HG03159 (cell line): ENCODE results near the gene CCL22.
A peak's percentile ranks its signal among the peaks of the same experiment; 100 is the strongest.

ENCODE experiments used
- ATAC-seq: cut with Tn5 transposase; IDR thresholded peaks from one replicate; pipeline ENCODE4 v1.9.1; 2021; ENCODE audit warnings: mild to moderate bottlenecking, moderate library complexity; ENCODE audit not compliant: unreplicated experiment

The CCL22 gene

DNA sequence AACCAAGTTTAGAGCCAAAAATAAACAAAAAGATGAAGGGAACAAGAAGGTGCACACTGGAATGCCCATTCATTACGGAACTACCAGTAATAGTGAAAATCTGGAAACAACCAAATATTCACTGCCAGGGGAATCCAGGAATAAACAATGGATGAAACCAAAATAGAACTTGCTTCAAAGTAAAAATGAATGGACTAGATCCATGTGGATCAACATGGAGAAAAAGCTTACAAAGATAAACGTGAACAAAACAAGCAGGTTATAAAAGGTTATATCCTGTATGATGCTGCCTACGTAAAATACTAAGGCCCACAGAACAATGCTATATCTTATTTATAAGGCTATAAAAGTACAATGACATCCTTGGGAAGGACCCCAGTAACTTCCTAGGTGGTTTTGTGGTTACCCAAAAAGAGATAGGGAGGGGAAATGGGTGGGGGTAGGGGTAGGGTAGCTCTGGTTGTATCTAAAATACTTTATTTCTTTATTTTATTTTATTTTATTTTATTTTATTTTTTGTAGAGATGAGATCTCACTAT is 12.8 kb upstream of the CCL22 start:
- ATAC-seq = no peak

DNA sequence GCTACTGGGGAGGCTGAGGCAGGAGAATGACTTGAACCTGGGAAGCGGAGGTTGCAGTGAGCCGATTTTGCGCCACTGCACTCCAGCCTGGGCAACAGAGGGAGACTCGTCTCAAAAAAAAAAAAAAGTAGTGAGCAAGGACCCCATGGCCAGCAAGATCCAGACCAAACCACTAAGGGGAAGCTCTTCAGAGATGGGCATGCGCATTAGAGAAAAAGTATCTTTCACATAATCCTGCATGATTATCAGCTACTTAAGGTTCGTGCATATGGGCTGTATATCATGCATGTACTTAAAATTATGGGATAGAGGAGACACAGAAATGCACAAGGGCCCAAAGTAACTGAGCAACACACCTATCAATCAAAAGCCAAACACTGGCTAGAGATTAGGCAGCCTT is 10.7 kb upstream of the CCL22 start:
- no peak for ATAC-seq

DNA sequence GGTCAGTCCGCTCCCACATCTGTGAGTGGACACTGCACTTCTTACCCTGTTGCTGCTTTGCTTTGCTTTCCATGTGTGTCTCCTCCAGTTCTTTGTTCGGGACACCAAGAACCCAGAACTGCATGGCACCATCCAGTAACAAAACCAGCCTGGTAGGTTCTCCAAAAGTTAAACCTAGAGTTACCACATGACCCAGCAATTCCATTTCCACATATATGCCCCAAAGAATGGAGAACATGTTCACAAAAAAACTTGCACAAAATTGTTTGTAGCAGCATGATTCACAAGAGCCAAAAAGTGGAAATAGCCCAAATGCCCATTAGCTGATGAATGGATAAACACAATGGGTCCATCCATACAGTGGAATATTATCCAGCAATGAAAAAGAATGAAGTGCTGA is 10.3 kb upstream of the CCL22 start:
- no peak for ATAC-seq

DNA sequence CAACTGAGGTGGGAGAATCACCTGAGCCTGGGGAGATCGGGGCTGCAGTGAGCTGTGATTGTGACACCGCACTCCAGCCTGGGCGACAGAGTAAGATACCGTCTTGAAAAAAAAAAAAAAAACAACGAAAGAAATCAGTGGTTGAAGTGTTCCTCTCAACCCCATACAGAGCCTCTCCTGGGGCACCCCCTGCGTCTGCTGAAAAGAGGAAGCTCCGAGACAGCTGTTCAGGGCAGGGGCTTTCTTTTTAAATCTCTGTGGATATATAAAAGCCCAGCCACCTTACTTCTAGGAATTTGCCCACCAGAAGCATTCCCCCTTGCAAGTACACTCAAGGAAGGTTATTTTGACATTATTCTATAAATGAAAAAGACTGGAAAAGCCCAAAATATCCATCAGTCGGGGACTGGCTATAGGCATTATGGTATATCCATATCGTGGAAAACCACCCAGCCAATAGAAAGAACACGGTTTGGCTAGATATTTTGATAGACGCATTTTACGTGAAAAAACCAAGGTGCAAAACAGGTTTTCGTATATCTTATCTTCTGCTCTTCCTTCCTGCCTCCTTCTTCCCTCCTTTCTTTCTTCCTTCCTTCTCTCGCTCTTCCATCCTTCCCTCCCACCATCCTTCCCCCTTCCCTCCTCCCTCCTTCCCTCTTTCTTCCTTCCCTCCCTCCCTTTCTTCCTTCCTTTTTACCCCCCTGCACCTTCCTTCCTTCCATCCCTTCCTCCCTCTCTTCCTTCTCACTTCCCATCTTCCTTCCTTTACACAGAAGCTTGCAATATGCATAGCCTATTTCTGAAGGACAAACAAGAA is 9.2 kb upstream of the CCL22 start:
- peak; percentile 94 for ATAC-seq

DNA sequence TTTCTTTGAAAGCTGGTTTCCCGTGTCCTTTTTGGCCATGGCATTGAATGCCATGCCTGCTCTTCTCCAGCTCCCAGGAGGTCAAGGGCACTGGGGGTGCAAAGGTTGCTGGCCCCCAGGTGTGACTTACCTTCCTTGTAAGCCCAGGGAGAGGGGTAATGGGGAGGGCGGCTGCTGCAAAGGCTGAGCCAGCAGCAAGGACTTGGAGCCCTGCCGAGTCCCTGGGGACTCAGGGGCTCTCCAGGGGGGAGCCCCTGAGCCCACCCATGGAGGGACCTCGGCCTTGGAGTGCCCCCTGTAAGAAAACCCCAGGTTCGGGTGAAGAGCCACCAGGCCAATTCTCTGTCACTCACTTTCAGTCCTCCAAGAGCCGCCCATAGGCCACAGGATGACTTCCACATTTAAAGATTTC is 5.9 kb upstream of the CCL22 start:
- ATAC-seq = no peak

DNA sequence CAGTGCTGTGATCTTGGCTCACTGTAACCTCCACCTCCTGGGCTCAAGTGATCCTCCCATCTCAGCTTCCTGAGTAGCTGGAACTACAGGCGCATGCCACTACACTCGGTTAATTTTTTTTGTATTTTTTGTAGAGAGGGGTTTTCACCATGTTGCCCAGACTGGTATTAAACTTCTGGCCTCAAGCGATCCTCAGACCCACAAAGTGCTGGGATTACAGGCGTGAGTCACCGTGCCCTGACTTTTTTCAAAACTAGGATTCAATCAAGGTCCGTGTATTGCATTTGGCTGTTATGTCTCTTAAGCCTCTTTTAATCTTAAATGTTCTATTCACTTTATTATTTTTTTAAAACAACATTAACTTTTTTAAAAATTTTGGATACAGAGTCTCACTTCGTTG is 4.3 kb upstream of the CCL22 start:
- ATAC-seq = no peak

DNA sequence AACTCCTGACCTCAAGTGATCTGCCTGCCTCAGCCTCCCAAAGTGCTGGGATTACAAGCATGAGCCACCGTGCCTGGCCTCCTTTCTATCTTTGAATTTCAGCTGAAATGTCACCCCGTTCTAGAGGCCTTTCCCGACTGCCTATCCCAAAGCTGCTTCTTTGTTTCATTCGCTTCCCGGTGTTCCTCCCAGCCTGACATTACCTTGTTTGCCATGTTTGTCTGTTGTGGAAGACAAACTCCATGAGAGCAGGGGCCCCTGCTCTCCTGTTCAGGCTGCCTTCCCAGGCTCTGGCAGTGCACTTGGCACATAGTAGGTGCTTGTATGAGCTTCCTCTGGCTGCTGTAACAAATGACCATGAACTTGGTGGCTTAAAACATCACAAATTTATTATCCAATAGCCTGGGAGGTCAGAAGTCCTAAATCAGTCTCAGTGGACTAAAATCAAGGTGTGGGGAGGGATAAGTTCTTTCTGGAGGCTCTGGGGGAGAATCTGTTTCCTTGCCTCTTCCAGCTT is 2.6 kb upstream of the CCL22 start:
- no peak for ATAC-seq

DNA sequence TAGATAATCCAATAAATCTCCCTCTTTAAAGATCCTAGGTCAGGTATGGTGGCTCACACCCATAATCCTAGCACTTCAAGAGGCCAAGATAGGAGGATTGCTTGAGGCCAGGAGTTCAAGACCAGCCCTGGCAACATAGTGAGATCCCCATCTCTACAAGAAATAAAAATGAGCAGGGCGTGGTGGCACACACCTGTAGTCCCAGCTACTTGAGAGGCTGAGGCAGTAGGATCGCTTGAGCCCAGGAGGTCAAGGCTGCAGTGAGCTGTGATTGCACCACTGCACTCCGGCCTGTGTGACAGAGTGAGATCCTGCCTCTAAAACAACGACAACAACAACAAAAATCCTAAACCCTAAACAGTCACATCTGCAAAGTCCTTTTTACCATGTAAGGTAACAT is 2.0 kb upstream of the CCL22 start:
- ATAC-seq = no peak

DNA sequence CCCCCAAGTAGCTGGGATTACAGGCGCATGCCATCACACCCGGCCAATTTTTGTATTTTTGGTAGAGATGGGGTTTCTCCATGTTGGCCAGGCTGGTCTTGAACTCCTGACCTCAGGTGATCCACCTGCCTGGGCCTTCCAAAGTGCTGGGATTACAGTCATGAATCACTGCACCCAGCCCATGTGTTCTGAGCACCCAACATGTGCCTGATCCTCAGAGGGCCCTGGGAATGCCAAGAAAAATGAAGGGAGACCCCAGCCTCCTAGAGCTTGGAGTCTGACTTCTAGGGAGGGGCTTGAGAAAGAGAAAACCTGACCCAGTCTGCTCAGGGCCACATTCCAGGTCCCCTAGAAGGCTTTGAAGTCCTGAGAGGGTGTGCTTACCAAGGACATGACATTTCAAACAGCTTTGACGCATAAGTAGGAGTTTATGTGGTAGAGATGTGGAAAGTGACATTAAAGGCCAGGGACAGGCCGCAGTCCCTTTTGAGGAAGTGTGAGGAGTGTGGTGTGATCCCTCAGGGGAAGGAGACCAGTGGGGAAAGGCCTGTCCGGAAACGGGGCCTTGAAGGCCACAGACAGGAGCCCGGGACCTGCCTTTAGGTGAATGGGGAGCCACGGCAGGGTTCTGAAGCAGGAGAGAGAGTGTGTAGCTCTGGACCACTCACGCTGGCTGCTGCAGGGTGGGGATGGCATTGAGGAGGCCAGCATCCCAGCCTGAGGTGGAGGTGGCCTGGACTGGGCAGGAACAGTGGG is 1.1 kb upstream of the CCL22 start:
- no peak for ATAC-seq

DNA sequence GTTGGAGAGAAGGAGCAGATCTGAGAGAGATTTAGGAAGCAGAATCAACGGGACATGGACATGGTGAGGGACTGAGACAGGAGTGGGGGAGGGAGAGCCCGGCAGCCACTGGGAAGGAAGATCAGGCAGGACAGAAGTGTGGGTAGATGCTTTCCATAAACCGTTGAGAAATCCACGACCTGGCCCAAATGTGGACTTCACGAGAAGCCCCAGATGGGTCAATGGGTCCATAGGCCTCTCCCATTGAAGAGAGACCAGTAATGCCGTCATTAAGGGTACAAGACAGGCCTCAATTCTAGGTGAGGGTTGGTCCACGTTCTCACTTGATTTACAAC is 530 bp upstream of the CCL22 start:
- no peak for ATAC-seq

DNA sequence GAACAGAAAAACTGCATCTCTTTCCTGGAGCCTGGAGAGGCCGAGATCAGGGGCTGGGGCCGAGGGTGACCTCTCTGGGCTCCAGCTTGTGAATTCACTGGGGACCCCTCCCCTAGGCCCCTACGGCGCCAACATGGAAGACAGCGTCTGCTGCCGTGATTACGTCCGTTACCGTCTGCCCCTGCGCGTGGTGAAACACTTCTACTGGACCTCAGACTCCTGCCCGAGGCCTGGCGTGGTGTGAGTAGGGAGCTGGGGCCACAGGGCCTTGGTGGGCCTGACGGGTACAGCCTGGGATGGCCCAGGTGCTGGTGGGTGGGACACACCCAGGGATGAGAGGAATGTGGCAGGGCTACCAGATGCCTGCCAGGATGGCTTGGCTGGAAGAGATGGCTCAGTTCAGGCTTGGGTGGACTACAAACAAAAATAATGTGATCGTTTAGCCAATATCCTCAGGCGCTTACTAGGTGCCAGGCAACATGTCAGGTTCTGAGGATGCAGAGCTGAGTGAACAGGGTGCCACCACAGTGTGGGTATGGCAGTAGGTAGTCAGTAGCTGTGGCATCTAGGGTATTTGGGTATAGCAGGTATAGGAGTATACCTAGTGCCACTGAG is 1.8 kb downstream of the CCL22 start:
- no peak for ATAC-seq

DNA sequence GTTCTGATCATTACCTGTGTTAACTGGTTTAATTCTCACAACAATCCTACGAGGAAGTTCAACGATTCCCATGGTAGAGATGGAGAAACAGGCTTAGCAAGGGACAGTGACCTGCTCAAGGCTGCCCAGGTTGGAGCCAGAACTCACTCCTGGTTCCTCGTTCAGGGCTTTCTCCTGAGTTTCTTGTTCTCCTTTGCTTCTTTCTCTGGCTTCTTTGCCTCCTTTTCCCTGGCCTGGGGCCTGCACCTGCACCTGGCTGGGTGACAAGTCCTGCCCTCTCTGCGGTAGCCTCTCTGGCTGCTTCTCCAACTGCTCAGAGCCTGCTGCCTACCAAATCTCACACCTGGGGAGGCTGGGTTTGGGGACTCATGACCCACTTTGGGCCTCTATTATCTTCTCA is 2.8 kb downstream of the CCL22 start:
- no peak for ATAC-seq

DNA sequence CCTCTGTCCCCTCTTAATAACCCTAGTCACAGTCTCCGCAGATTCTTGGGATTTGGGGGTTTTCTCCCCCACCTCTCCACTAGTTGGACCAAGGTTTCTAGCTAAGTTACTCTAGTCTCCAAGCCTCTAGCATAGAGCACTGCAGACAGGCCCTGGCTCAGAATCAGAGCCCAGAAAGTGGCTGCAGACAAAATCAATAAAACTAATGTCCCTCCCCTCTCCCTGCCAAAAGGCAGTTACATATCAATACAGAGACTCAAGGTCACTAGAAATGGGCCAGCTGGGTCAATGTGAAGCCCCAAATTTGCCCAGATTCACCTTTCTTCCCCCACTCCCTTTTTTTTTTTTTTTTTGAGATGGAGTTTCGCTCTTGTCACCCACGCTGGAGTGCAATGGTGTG is 5.6 kb downstream of the CCL22 start:
- ATAC-seq = no peak

DNA sequence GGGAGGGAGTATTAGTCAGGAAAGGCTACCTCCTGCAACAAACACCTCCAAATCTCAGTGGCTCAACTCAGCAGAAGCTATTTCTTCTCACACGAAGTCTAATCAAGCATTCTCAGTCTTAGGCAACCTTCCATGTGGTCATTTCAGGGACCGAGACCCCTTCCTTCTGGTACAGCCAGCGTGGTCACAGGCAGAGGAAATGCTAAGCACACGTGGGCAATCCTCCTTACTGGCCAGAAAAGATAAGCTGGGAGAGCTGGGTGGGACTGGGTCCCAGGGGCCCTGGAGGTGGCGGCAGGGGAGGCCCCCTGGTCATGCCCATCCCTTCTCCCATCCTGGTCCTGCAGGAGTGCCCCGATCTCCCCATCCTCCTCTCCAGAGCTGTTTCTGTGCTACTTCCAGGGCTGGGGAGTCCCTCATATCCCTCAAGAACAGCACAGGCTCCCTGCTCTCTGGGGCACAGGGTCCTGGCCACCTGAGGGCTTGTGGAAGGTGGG is 8.0 kb downstream of the CCL22 start:
- ATAC-seq = no peak

DNA sequence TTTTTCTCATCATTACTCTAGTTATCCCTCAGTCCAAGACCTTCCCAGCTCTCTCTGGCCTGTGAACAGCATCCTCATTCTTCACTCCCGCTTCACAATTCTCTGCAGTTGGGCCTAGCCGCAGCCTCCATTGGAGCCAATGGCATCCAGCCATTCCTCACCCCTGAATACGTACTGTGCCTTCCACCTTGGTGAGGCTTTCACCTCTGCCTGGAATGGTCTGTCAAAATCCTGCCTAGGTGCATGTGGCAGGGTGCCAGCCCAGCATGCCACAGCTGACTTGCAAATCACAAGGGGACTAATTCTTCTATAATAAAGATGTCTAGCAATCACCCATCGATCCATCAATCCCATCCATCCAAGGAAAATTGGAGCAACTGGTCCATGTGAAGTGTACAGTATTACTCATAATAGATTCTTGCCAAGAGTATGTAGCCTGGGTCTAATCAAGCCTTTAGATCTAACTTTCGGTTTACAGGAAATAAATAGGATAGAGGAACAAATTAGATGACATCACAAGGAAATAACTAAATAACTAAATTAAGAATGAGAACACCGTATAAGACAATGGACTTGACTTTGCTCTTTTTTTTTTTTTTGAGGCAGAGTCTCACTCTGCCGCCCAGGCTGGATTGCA is 8.7 kb downstream of the CCL22 start:
- ATAC-seq = no peak

DNA sequence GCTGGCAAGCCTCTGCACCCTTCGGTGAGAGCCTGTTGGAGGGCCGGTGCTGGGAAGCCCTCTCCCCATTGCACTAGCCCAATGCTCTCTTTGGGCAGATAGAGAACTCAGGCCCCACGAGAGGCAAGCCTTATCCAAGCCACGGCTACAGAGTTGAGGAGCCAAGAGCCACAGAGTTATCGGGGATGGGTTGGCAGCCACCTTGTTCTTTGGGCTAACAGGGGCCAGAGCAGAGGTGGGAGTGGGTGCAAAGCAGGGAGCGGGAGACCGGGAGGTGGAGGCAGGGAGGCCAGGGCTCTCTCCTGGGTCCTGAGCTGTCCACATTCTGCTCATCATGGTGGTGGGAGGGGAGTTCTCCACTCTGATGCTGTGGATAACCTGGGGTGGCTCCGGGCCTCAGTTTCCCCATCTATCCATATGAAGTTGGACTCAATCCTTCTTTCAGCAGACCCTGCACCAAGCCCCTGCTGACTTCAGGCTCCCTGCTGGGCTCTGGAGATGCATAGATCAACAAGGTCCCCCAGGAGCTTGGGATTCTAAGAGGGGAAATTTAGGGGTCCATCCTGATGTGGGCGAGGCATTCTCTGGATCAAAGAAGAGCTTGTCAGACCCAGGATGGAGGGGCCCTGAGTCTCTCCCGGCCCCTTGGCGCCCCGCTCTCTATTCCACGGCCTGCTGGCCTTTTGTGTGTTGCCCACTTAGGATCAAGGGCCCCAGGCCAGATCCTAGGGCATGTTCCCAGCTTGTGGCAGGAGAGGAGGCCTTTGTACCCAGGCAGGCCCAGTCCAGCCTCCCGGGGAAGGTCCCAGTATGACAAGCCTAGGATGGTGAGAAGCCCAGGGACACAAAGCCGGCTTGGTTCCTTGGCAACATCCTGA is 13.2 kb downstream of the CCL22 start:
- no peak for ATAC-seq

DNA sequence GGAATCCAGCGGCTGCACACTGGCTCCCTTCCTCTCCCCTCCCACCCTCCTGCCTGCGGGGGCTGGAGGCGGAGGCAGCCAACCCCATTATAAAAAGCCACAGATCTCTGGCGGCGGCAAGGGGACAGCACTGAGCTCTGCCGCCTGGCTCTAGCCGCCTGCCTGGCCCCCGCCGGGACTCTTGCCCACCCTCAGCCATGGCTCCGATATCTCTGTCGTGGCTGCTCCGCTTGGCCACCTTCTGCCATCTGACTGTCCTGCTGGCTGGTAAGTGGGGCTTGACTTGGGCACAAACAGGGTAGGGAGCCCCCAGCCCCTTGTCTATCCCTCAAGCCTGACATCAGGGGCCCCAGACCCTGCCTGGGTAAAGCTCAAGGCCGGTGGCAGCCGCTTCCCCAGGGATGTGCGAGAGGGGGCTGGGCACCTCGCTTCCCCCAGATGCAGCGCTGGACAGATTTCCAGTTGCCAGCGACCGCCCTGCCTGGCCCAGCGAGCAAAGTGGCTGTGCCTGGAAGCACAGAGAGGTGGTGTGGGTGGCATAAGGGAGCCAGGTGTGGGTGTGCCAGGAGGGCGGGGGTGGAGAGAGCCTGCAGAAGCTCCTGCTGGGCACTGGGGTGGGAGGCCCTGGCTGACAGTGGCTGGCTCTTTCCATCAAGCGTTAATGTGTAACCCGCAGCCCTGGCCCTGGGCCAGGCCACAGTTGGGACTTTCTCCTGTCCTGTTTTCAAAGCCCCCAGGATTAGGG is 14.0 kb downstream of the CCL22 start, which contains the start of gene CX3CL1:
Gene CX3CL1, plus strand, starts transcription at position 119 of the 745 bp plus-strand sequence. Its CDS starts 79 bp downstream, at position 198.
- ATAC-seq = no peak

DNA sequence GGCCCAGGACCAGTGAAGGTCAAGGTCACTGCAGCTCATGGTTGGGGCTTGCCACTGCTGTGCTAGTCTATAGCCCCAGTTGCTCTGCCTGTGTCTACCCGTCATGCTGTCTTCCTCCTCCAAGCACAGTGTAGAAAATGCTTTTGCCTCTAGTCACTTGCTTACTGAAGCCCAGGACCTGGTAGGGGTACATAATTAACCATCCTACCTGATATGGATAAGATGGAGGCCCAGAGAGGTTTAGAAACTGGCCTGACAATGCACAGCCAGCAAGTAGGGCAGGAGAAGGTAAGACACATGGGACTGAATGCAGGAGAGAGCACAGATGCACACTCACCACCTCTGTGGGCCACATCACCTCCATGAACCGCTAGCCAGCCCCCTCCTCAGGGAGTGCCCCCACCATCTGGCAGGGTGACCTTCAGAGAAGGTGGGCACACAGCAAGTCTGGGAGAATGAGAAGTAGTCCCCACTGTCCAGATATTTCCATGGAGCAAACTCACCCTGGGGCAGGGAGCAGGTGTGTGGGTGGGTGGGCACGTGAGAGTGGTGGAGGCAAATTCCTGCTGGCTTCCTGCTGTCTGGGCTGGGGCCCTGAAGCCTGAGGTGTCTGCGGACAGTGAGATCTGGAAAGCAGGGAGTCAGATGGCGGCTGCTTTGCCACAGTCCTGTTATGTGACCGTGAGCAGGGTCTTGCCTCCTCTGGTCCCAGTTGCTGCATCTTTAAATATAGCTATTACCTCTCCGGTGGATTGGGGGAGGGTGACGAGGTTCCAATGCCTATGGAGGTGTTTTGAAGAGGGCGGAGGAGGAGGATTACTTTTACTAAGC is 14.7 kb downstream of the CCL22 start:
- ATAC-seq = no peak
